Erythroblast (primary cell): ENCODE data around the gene IL20RB.

Source experiments
- GATA1 ChIP-seq: IDR thresholded peaks from 2 replicates; pipeline ENCODE4 v1.6.1; 2011; ENCODE audit warnings: low read depth, mild to moderate bottlenecking, control low read depth, low read length, moderate library complexity
- POLR2A ChIP-seq: IDR thresholded peaks from 2 replicates; pipeline ENCODE4 v1.6.1; 2011; ENCODE audit warnings: mild to moderate bottlenecking, low read length

DNA sequence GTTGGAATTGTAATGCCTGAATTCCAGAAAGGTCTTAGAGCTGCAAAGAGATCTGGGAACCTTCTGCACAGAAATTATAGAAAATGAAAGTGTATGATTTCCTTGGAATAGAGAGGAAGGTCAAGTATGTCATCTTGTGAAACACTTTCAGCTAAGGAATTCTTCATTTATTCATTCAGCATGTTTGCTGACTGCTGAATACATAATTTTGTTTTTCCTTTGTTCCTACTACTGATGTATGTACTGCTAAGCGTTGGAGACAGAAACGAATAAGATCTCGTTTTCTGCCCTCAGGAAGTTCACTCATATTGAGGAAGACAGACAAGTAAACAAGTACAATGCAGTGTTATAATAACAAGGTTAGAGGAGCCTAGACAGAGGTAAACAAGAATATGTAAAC is 14.3 kb upstream of the IL20RB start:
- TF ChIP-seq POLR2A (no peak), GATA1 (no peak)
